ENCODE results near the gene TLR2. TPM values are rescaled to one million over a fixed set of nuclear protein-coding genes. Genes with fewer than 3 reads are reported as not detected.

Gene TLR2
- total RNA-seq, 1 experiment from 2014 or later, result 0.28 TPM

DNA sequence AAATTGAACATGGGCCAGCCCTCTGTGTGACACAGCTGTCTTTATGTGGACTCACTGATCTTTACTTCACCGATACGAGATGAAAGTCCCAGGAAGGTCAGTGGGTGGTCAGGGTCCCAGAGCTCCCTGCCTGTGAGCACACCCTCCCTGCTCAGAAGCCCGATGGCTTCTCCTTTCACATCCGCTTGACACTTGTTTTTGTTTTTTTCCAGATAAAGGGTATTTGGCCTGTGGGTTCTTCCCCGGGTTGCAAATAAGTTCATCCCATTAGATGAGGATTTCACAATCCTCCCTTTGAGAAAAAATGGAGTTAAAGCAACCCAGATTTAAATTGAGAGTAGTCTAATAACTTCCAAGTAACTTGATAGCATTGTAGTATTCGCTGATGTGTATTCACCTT lies 48.2 kb upstream of the TLR2 start:
- no TSS peak for BruUV-seq (replicated peaks)
- H3K27ac ChIP-seq (ENCODE audit: low read length), result no peak overlapping the region
- intact Hi-C loops (cut with micrococcal nuclease; ENCODE audit: unreplicated experiment) (no loop called here), in situ Hi-C loops (cut with HindIII; ENCODE audit: low pct_unique_long_range_greater_than_20kb, low sequenced_read_pairs) (no loop called here)
- no peak overlapping the region for H3K4me3 ChIP-seq (ENCODE audit: low read depth in 2 of 2, low read length in 2 of 2)
- CTCF ChIA-PET, result no interaction called here
- TF ChIP-seq TCF7L2 (IDR thresholded peaks at IDR 0.05; ENCODE audit: low read depth, low read length) (no peak), POLR2AphosphoS5 (IDR thresholded peaks at IDR 0.05; ENCODE audit: low read depth, low read length) (no peak), SIN3A (IDR thresholded peaks at IDR 0.05; ENCODE audit: borderline replicate concordance, insufficient read depth, low read depth, low read length) (no peak)
- TF ChIP-seq, protein P1, sequence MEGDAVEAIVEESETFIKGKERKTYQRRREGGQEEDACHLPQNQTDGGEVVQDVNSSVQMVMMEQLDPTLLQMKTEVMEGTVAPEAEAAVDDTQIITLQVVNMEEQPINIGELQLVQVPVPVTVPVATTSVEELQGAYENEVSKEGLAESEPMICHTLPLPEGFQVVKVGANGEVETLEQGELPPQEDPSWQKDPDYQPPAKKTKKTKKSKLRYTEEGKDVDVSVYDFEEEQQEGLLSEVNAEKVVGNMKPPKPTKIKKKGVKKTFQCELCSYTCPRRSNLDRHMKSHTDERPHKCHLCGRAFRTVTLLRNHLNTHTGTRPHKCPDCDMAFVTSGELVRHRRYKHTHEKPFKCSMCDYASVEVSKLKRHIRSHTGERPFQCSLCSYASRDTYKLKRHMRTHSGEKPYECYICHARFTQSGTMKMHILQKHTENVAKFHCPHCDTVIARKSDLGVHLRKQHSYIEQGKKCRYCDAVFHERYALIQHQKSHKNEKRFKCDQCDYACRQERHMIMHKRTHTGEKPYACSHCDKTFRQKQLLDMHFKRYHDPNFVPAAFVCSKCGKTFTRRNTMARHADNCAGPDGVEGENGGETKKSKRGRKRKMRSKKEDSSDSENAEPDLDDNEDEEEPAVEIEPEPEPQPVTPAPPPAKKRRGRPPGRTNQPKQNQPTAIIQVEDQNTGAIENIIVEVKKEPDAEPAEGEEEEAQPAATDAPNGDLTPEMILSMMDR (IDR thresholded peaks at IDR 0.05), result no peak
- TF ChIP-seq, protein P2, sequence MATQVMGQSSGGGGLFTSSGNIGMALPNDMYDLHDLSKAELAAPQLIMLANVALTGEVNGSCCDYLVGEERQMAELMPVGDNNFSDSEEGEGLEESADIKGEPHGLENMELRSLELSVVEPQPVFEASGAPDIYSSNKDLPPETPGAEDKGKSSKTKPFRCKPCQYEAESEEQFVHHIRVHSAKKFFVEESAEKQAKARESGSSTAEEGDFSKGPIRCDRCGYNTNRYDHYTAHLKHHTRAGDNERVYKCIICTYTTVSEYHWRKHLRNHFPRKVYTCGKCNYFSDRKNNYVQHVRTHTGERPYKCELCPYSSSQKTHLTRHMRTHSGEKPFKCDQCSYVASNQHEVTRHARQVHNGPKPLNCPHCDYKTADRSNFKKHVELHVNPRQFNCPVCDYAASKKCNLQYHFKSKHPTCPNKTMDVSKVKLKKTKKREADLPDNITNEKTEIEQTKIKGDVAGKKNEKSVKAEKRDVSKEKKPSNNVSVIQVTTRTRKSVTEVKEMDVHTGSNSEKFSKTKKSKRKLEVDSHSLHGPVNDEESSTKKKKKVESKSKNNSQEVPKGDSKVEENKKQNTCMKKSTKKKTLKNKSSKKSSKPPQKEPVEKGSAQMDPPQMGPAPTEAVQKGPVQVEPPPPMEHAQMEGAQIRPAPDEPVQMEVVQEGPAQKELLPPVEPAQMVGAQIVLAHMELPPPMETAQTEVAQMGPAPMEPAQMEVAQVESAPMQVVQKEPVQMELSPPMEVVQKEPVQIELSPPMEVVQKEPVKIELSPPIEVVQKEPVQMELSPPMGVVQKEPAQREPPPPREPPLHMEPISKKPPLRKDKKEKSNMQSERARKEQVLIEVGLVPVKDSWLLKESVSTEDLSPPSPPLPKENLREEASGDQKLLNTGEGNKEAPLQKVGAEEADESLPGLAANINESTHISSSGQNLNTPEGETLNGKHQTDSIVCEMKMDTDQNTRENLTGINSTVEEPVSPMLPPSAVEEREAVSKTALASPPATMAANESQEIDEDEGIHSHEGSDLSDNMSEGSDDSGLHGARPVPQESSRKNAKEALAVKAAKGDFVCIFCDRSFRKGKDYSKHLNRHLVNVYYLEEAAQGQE (IDR thresholded peaks at IDR 0.05; ENCODE audit: insufficient read depth in 1 of 2, low read depth in 2 of 2, low read length in 1 of 2), result no peak
- no peak for DNase-seq (ENCODE audit: low read depth, low spot score)
- no peaks in the 10 kb centered on the region for H3K27me3 ChIP-seq (ENCODE audit: control insufficient read depth, insufficient read depth, low read length)
- no peaks in the 10 kb centered on the region for H3K36me3 ChIP-seq (ENCODE audit: control insufficient read depth, insufficient read depth, low read length)
- POLR2A ChIA-PET, result no interaction called here
- ATAC-seq, result no peak
- no peaks in the 10 kb centered on the region for H3K4me1 ChIP-seq (ENCODE audit: control insufficient read depth, insufficient read depth, low read length)
- no peaks in the 10 kb centered on the region for H3K9me3 ChIP-seq (ENCODE audit: control insufficient read depth, insufficient read depth, low read depth, low read length)

DNA sequence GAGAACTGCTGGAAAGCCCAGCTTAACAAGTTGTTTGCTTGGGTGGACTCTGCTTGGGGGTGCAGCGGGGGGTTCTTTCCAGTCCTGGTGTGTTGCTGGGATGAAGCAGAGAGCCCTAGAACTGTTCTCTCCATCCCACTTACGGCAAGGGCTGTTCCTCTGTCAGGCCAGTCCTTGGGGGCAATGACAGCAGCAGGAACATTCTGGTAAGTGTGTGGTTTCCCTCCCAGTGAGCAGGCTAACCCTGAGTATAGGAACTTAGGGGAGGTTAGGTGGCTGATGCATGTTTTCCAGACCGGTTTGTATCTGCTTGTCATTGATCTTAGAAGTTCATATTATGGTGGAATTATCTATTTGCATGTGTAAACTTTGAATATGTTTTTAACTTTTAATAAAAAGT lies 46.9 kb upstream of the TLR2 start:
- in situ Hi-C loops (cut with HindIII; ENCODE audit: low pct_unique_long_range_greater_than_20kb, low sequenced_read_pairs), result no loop called here
- ChIA-PET CTCF (no interaction called here), POLR2A (no interaction called here)
- H3K4me3 ChIP-seq (ENCODE audit: low read depth in 2 of 2, low read length in 2 of 2), result no peak overlapping the region
- no peaks in the 10 kb centered on the region for H3K4me1 ChIP-seq (ENCODE audit: control insufficient read depth, insufficient read depth, low read length)
- BruUV-seq (replicated peaks), result no TSS peak
- H3K9me3 ChIP-seq (ENCODE audit: control insufficient read depth, insufficient read depth, low read depth, low read length), result no peaks in the 10 kb centered on the region
- ATAC-seq (no peak), DNase-seq (ENCODE audit: low read depth, low spot score) (no peak)
- H3K27me3 ChIP-seq (ENCODE audit: control insufficient read depth, insufficient read depth, low read length), result no peaks in the 10 kb centered on the region
- TF ChIP-seq, protein P1 (IDR thresholded peaks at IDR 0.05), result no peak
- TF ChIP-seq TCF7L2 (IDR thresholded peaks at IDR 0.05; ENCODE audit: low read depth, low read length) (no peak), POLR2AphosphoS5 (IDR thresholded peaks at IDR 0.05; ENCODE audit: low read depth, low read length) (no peak), SIN3A (IDR thresholded peaks at IDR 0.05; ENCODE audit: borderline replicate concordance, insufficient read depth, low read depth, low read length) (no peak)
- TF ChIP-seq, protein P2 (IDR thresholded peaks at IDR 0.05; ENCODE audit: insufficient read depth in 1 of 2, low read depth in 2 of 2, low read length in 1 of 2), result no peak
- H3K36me3 ChIP-seq (ENCODE audit: control insufficient read depth, insufficient read depth, low read length), result no peaks in the 10 kb centered on the region
- intact Hi-C loops (cut with micrococcal nuclease; ENCODE audit: unreplicated experiment), result no loop called here
- no peak overlapping the region for H3K27ac ChIP-seq (ENCODE audit: low read length)
